SK-N-SH (cell line): ENCODE results near the gene ALPL.

Experiments used
- JUND ChIP-seq: IDR thresholded peaks from 2 replicates; pipeline ENCODE4 v1.4.0; 2012
- POLR2AphosphoS5 ChIP-seq: IDR thresholded peaks from 2 replicates; pipeline ENCODE4 v1.6.1; 2012; ENCODE audit warnings: low read depth, low read length
- RAD21 ChIP-seq: IDR thresholded peaks from 2 replicates; pipeline ENCODE4 v1.6.1; 2012; ENCODE audit warnings: mild to moderate bottlenecking, low read length
- SMC3 ChIP-seq: IDR thresholded peaks from 2 replicates; pipeline ENCODE4 v1.6.1; 2012; ENCODE audit warnings: low read depth, low read length, improper control_type of control experiment
- TCF12 ChIP-seq: IDR thresholded peaks from 2 replicates; pipeline ENCODE4 v1.4.0; 2012
- TF ChIP-seq, protein P1 (sequence below): fragments of 200-600 bp; sonication (generic); IDR thresholded peaks from 2 replicates; pipeline ENCODE4 v1.6.1; 2017; ENCODE audit warnings: antibody characterized with exemption, mild to moderate bottlenecking, moderate library complexity

DNA sequence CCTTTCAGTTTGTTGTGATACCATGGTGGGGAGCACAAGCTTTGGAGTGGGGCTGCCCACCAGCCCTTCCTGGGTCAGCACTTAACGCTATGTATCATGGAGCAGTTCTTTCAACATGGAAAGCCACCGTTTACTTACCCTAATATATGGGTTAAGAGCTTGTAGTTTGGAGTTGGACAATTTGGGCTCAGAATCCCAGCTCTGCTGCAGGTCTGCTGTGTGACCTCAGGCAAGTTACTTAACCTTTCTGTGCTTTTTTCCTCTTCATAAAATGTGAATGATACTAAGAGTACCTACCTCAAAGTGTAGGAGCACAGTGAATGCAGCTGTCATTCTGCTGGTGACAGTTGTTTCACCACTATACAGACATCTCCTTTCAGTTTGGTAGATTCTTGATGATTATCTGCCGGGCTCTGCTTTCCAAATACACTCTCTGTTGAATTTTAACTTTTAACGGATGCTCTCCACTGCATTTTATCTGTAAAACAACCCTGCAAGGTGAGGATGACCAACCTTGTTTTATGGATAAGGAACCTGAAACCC, 23.8 kb downstream of the ALPL start:
- TF ChIP-seq SMC3 (no peak), JUND (no peak), POLR2AphosphoS5 (no peak), RAD21 (no peak), TCF12 (no peak)
- TF ChIP-seq, protein P1, sequence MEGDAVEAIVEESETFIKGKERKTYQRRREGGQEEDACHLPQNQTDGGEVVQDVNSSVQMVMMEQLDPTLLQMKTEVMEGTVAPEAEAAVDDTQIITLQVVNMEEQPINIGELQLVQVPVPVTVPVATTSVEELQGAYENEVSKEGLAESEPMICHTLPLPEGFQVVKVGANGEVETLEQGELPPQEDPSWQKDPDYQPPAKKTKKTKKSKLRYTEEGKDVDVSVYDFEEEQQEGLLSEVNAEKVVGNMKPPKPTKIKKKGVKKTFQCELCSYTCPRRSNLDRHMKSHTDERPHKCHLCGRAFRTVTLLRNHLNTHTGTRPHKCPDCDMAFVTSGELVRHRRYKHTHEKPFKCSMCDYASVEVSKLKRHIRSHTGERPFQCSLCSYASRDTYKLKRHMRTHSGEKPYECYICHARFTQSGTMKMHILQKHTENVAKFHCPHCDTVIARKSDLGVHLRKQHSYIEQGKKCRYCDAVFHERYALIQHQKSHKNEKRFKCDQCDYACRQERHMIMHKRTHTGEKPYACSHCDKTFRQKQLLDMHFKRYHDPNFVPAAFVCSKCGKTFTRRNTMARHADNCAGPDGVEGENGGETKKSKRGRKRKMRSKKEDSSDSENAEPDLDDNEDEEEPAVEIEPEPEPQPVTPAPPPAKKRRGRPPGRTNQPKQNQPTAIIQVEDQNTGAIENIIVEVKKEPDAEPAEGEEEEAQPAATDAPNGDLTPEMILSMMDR: no peak
